HepG2 (cell line): ENCODE measurements around the gene U2AF2. TPM values are rescaled to one million over a fixed set of nuclear protein-coding genes. Genes with fewer than 3 reads are reported as not detected.

Experiments
- ARNTL ChIP-seq: sonication (generic); formaldehyde crosslinking; IDR thresholded peaks from 2 replicates; pipeline ENCODE4 v1.4.0; 2020; ENCODE audit warnings: mild to moderate bottlenecking, missing genetic modification reagents
- HOXA5 ChIP-seq: sonication (generic); formaldehyde crosslinking; IDR thresholded peaks from 2 replicates; pipeline ENCODE4 v1.4.0; 2020; ENCODE audit warnings: missing genetic modification reagents
- IRF2 ChIP-seq: IDR thresholded peaks from 2 replicates; pipeline ENCODE4 v1.6.1; 2018; ENCODE audit warnings: missing genetic modification reagents, missing compliant biosample characterization
- KLF11 ChIP-seq: IDR thresholded peaks from 2 replicates; pipeline ENCODE4 v1.6.1; 2016; ENCODE audit warnings: missing compliant biosample characterization
- MXI1 ChIP-seq: IDR thresholded peaks from 3 replicates; pipeline ENCODE4 v1.6.1; 2012; ENCODE audit warnings: low read depth, low read length, inconsistent platforms, borderline replicate concordance
- ZFYVE20 ChIP-seq: sonication (generic); formaldehyde crosslinking; IDR thresholded peaks from 2 replicates; pipeline ENCODE4 v1.8.0; 2023; ENCODE audit warnings: low read depth, mild to moderate bottlenecking, moderate library complexity, missing genetic modification reagents, borderline replicate concordance
- ZKSCAN5 ChIP-seq: sonication (generic); formaldehyde crosslinking; IDR thresholded peaks from 2 replicates; pipeline ENCODE4 v1.5.1; 2020; ENCODE audit warnings: mild to moderate bottlenecking, missing genetic modification reagents
- ZNF430 ChIP-seq: sonication (generic); formaldehyde crosslinking; IDR thresholded peaks from 2 replicates; pipeline ENCODE4 v1.9.0; 2021; ENCODE audit warnings: mild to moderate bottlenecking, missing genetic modification reagents
- ZNF441 ChIP-seq: sonication (generic); formaldehyde crosslinking; IDR thresholded peaks from 2 replicates; pipeline ENCODE4 v1.7.0; 2021; ENCODE audit warnings: missing genetic modification reagents, borderline replicate concordance
- ZNF510 ChIP-seq: sonication (generic); formaldehyde crosslinking; IDR thresholded peaks from 2 replicates; pipeline ENCODE4 v1.4.0; 2020; ENCODE audit warnings: low read depth, mild to moderate bottlenecking, missing genetic modification reagents
- ZNF562 ChIP-seq: sonication (generic); formaldehyde crosslinking; IDR thresholded peaks from 2 replicates; pipeline ENCODE4 v1.8.0; 2022; ENCODE audit warnings: missing genetic modification reagents, borderline replicate concordance
- polyA plus RNA-seq, 8 experiments: library from polyadenylated mRNA; depleted of rRNA in 3 of 8; stranded (reverse) in 7 of 8; unstranded in 1 of 8; fragments of >200 nt; fragmentation: Illumina TruSeq in 4 of 8; extraction: Trizol in 4 of 8; gene quantifications; 2 replicates each; pipeline versions ENCODE4 v1.2.1 to v1.2.3, GENCODE V29; 2011 to 2016; ENCODE audit warnings: low read depth in 4 of 8, missing spikeins in 1 of 8, mixed read lengths in 1 of 8; ENCODE audit not compliant: insufficient read depth in 1 of 8
- total RNA-seq, 5 experiments: library from RNA; depleted of rRNA; stranded (reverse); fragments of >200 nt; fragmentation: Illumina TruSeq; extraction: Trizol; gene quantifications; 2 replicates each; pipeline ENCODE4 v1.2.3, GENCODE V29; 2016; ENCODE audit warnings: low read depth in 1 of 5
- TF ChIP-seq, protein P1 (sequence below): IDR thresholded peaks from 2 replicates; pipeline ENCODE4 v1.6.1; 2016; ENCODE audit warnings: low read depth, control low read depth
- TF ChIP-seq, protein P2 (sequence below): sonication (generic); formaldehyde crosslinking; IDR thresholded peaks from 2 replicates; pipeline ENCODE4 v1.9.0; 2021; ENCODE audit warnings: missing genetic modification reagents, mild to moderate bottlenecking, borderline replicate concordance
- TF ChIP-seq, protein P3 (sequence below): IDR thresholded peaks from 2 replicates; pipeline ENCODE4 v1.6.1; 2016; ENCODE audit warnings: missing biosample characterization, missing genetic modification reagents, low read depth
- TF ChIP-seq, protein P4 (sequence below): sonication (generic); formaldehyde crosslinking; IDR thresholded peaks from 2 replicates; pipeline ENCODE4 v1.8.0; 2022; ENCODE audit warnings: low read depth, missing genetic modification reagents
- TF ChIP-seq, protein P5 (sequence below): sonication (generic); formaldehyde crosslinking; IDR thresholded peaks from 2 replicates; pipeline ENCODE4 v1.8.1; 2023; ENCODE audit warnings: mild to moderate bottlenecking, missing genetic modification reagents, borderline replicate concordance
- TF ChIP-seq, protein P6 (sequence below): sonication (generic); formaldehyde crosslinking; IDR thresholded peaks from 2 replicates; pipeline ENCODE4 v1.5.0; 2020; ENCODE audit warnings: mild to moderate bottlenecking, missing genetic modification reagents, borderline replicate concordance

The U2AF2 gene
- total and polyA plus RNA-seq, 2 of the 13 experiments (the other 11 are each of a cell fraction or from before 2014, with no cell fraction given), result 84.3 to 124 TPM

DNA sequence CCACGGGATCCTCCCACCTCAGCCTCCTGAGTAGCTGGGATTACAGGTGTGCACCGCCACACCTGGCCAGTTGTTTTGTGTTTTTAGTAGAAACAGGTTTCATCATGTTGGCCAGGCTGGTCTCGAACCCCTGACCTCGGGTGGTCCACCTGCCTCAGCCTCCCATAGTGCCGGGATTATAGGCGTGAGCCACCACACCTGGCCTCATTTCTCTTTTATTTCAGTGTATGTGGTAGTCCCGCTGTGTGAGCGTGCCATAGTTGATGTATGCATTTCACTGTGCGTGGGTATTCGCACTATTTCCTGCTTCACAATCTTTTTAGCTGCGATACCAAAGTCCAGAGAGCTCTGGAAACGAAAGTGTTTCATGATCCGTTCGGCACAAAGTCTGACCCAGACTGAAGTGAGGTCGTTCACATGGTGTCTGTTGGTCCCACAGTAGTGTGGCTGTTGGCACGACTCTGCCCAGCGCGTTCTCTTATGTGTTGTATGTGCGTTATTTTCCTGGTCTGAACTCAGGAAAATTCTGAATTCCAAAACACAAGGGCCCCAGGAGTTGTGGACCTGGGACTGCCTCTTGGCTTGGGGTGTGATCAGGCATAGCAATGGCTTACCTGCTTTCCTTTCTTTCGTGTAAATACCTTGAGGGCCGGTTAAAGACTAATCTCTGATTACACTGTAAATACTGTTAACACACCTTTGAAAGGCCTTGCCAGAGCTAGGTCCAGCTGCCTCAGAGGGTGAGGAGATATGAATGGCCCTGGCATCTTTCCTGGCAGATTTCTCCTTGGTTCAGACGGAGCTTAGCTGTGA, 28.8 kb downstream of the U2AF2 start (continued):
- peak; percentile 47 for TF ChIP-seq KLF11 (CRISPR knock-in tag)
- 0 out of 2 replicates have a peak, but pooled peaks have one; percentile 42 for TF ChIP-seq ZNF510 (CRISPR knock-in tag)
- TF ChIP-seq IRF2 (CRISPR knock-in tag), result peak; percentile 79
- TF ChIP-seq, protein P1, sequence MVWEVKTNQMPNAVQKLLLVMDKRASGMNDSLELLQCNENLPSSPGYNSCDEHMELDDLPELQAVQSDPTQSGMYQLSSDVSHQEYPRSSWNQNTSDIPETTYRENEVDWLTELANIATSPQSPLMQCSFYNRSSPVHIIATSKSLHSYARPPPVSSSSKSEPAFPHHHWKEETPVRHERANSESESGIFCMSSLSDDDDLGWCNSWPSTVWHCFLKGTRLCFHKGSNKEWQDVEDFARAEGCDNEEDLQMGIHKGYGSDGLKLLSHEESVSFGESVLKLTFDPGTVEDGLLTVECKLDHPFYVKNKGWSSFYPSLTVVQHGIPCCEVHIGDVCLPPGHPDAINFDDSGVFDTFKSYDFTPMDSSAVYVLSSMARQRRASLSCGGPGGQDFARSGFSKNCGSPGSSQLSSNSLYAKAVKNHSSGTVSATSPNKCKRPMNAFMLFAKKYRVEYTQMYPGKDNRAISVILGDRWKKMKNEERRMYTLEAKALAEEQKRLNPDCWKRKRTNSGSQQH (CRISPR knock-in tag), result 0 out of 2 replicates have a peak, but pooled peaks have one; percentile 39
- TF ChIP-seq, protein P2, sequence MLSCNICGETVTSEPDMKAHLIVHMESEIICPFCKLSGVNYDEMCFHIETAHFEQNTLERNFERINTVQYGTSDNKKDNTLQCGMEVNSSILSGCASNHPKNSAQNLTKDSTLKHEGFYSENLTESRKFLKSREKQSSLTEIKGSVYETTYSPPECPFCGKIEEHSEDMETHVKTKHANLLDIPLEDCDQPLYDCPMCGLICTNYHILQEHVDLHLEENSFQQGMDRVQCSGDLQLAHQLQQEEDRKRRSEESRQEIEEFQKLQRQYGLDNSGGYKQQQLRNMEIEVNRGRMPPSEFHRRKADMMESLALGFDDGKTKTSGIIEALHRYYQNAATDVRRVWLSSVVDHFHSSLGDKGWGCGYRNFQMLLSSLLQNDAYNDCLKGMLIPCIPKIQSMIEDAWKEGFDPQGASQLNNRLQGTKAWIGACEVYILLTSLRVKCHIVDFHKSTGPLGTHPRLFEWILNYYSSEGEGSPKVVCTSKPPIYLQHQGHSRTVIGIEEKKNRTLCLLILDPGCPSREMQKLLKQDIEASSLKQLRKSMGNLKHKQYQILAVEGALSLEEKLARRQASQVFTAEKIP (CRISPR knock-in tag), result no peak
- TF ChIP-seq ZFYVE20 (CRISPR knock-in tag), result no peak
- peak; percentile 81; the same call in 2 of the 3 replicates for TF ChIP-seq MXI1
- TF ChIP-seq, protein P3, sequence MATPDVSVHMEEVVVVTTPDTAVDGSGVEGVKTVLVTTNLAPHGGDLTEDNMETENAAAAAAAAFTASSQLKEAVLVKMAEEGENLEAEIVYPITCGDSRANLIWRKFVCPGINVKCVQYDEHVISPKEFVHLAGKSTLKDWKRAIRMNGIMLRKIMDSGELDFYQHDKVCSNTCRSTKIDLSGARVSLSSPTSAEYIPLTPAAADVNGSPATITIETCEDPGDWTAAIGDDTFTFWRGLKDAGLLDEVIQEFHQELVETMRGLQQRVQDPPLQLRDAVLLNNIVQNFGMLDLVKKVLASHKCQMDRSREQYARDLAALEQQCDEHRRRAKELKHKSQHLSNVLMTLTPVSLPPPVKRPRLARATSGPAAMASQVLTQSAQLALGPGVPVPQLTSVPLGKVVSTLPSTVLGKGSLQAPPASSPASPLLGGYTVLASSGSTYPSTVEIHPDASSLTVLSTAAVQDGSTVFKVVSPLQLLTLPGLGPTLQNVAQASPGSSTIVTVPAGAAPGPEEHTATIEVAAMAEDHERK (CRISPR knock-in tag), result no peak
- TF ChIP-seq ZNF441, result no peak
- TF ChIP-seq, protein P4, sequence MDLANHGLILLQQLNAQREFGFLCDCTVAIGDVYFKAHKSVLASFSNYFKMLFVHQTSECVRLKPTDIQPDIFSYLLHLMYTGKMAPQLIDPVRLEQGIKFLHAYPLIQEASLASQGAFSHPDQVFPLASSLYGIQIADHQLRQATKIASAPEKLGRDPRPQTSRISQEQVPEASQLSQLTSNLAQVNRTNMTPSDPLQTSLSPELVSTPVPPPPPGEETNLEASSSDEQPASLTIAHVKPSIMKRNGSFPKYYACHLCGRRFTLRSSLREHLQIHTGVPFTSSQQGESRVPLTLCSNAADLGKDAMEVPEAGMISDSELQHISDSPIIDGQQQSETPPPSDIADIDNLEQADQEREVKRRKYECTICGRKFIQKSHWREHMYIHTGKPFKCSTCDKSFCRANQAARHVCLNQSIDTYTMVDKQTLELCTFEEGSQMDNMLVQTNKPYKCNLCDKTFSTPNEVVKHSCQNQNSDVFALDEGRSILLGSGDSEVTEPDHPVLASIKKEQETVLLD (CRISPR knock-in tag), result 0 out of 2 replicates have a peak, but pooled peaks have one; percentile 29
- TF ChIP-seq, protein P5, sequence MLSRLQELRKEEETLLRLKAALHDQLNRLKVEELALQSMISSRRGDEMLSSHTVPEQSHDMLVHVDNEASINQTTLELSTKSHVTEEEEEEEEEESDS, result no peak
- TF ChIP-seq, protein P6, sequence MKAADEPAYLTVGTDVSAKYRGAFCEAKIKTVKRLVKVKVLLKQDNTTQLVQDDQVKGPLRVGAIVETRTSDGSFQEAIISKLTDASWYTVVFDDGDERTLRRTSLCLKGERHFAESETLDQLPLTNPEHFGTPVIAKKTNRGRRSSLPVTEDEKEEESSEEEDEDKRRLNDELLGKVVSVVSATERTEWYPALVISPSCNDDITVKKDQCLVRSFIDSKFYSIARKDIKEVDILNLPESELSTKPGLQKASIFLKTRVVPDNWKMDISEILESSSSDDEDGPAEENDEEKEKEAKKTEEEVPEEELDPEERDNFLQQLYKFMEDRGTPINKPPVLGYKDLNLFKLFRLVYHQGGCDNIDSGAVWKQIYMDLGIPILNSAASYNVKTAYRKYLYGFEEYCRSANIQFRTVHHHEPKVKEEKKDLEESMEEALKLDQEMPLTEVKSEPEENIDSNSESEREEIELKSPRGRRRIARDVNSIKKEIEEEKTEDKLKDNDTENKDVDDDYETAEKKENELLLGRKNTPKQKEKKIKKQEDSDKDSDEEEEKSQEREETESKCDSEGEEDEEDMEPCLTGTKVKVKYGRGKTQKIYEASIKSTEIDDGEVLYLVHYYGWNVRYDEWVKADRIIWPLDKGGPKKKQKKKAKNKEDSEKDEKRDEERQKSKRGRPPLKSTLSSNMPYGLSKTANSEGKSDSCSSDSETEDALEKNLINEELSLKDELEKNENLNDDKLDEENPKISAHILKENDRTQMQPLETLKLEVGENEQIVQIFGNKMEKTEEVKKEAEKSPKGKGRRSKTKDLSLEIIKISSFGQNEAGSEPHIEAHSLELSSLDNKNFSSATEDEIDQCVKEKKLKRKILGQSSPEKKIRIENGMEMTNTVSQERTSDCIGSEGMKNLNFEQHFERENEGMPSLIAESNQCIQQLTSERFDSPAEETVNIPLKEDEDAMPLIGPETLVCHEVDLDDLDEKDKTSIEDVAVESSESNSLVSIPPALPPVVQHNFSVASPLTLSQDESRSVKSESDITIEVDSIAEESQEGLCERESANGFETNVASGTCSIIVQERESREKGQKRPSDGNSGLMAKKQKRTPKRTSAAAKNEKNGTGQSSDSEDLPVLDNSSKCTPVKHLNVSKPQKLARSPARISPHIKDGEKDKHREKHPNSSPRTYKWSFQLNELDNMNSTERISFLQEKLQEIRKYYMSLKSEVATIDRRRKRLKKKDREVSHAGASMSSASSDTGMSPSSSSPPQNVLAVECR, result peak; percentile 62; the same call in 1 of the 2 replicates
- no peak for TF ChIP-seq ZNF562
- no peak for TF ChIP-seq ZKSCAN5
- peak; percentile 51; the same call in 1 of the 2 replicates for TF ChIP-seq ARNTL (CRISPR knock-in tag)
- TF ChIP-seq HOXA5 (CRISPR knock-in tag), result 0 out of 2 replicates have a peak, but pooled peaks have one; percentile 36
- no peak for TF ChIP-seq ZNF430 (CRISPR knock-in tag)
